Panc1 (cell line): ENCODE measurements around the gene CKM.

Source experiments
- CTCF ChIP-seq: fragments of 450-650 bp; IDR thresholded peaks from 2 replicates; pipeline ENCODE4 v1.5.1; 2017; ENCODE audit warnings: mild to moderate bottlenecking
- REST ChIP-seq, 2 experiments: IDR thresholded peaks; 2 replicates each; pipeline ENCODE4 v1.6.1; 2011 to 2012; ENCODE audit warnings: low read depth in 2 of 2, control low read depth in 1 of 2, low read length in 1 of 2, mild to moderate bottlenecking in 1 of 2, moderate library complexity in 1 of 2; ENCODE audit not compliant: insufficient read depth in 1 of 2

GRCh38 chr19:45350477-45351058 lies 27.9 kb upstream of the CKM start:
- TF ChIP-seq CTCF: no peak
- no peak for TF ChIP-seq REST (IDR thresholded peaks at IDR 0.05; ENCODE audit: insufficient read depth in 1 of 2, low read depth in 2 of 2, low read length in 1 of 2)
